ENCODE results near the gene ATRNL1.

DNA sequence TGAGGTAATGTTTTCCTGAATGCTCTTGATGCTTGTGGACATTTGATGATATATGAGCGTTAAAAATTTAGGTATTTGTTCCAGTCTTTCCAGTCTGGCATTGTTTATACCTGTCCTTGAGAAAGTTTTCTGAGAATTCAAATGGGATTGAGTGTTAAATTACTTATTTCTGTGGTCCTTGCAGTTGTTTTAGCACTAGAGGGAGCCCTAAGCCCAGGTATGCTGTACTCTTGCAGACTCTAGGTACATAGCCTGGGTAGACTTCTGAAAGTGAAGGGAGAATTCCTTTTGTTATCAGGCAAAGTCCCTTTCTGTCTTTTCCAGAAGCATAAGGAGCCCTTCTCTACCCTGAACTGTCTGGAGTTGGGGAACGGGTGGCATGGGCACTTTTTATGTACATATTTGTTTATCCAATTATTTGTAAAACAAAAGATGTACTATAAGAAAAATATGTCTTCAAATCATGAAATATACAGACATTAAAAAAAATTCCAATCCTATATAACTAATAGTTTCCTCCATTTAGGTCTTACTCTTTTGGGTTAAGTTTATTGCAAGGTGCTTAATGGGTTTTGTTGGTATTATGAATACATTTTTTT is 262.1 kb downstream of the ATRNL1 start:
- TF ChIP-seq, protein P1, sequence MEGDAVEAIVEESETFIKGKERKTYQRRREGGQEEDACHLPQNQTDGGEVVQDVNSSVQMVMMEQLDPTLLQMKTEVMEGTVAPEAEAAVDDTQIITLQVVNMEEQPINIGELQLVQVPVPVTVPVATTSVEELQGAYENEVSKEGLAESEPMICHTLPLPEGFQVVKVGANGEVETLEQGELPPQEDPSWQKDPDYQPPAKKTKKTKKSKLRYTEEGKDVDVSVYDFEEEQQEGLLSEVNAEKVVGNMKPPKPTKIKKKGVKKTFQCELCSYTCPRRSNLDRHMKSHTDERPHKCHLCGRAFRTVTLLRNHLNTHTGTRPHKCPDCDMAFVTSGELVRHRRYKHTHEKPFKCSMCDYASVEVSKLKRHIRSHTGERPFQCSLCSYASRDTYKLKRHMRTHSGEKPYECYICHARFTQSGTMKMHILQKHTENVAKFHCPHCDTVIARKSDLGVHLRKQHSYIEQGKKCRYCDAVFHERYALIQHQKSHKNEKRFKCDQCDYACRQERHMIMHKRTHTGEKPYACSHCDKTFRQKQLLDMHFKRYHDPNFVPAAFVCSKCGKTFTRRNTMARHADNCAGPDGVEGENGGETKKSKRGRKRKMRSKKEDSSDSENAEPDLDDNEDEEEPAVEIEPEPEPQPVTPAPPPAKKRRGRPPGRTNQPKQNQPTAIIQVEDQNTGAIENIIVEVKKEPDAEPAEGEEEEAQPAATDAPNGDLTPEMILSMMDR (conservative IDR thresholded peaks at IDR 0.05; ENCODE audit: low read depth in 2 of 2) = peak; percentile 93 to 94
- TF ChIP-seq POLR2AphosphoS5 (IDR thresholded peaks at IDR 0.05; ENCODE audit: low read depth) = no peak
- TF ChIP-seq, protein P2, sequence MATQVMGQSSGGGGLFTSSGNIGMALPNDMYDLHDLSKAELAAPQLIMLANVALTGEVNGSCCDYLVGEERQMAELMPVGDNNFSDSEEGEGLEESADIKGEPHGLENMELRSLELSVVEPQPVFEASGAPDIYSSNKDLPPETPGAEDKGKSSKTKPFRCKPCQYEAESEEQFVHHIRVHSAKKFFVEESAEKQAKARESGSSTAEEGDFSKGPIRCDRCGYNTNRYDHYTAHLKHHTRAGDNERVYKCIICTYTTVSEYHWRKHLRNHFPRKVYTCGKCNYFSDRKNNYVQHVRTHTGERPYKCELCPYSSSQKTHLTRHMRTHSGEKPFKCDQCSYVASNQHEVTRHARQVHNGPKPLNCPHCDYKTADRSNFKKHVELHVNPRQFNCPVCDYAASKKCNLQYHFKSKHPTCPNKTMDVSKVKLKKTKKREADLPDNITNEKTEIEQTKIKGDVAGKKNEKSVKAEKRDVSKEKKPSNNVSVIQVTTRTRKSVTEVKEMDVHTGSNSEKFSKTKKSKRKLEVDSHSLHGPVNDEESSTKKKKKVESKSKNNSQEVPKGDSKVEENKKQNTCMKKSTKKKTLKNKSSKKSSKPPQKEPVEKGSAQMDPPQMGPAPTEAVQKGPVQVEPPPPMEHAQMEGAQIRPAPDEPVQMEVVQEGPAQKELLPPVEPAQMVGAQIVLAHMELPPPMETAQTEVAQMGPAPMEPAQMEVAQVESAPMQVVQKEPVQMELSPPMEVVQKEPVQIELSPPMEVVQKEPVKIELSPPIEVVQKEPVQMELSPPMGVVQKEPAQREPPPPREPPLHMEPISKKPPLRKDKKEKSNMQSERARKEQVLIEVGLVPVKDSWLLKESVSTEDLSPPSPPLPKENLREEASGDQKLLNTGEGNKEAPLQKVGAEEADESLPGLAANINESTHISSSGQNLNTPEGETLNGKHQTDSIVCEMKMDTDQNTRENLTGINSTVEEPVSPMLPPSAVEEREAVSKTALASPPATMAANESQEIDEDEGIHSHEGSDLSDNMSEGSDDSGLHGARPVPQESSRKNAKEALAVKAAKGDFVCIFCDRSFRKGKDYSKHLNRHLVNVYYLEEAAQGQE (IDR thresholded peaks at IDR 0.05; ENCODE audit: unreplicated experiment) = no peak
- TF ChIP-seq EZH2 (IDR thresholded peaks at IDR 0.05; ENCODE audit: low read depth, unreplicated experiment) = no peak
- no peak for TF ChIP-seq ZNF114 (CRISPR knock-in tag; IDR thresholded peaks at IDR 0.05)
- no peak for TF ChIP-seq ZNF331 (CRISPR knock-in tag; IDR thresholded peaks at IDR 0.05; ENCODE audit: low read depth)
- TF ChIP-seq STAT1 (IDR thresholded peaks at IDR 0.05; ENCODE audit: unreplicated experiment) = no peak
- no peak for TF ChIP-seq EZH2phosphoT487 (IDR thresholded peaks at IDR 0.05; ENCODE audit: unreplicated experiment)

Measured in GM23338 (cell line).